ELF-1 (cell line): ENCODE results near the gene ARHGAP19.

Experiments
- DNase-seq: peaks from one replicate; pipeline ENCODE4 v3.0.0-alpha.2; 2016; ENCODE audit warnings: low read depth, low spot score

ARHGAP19 gene

DNA sequence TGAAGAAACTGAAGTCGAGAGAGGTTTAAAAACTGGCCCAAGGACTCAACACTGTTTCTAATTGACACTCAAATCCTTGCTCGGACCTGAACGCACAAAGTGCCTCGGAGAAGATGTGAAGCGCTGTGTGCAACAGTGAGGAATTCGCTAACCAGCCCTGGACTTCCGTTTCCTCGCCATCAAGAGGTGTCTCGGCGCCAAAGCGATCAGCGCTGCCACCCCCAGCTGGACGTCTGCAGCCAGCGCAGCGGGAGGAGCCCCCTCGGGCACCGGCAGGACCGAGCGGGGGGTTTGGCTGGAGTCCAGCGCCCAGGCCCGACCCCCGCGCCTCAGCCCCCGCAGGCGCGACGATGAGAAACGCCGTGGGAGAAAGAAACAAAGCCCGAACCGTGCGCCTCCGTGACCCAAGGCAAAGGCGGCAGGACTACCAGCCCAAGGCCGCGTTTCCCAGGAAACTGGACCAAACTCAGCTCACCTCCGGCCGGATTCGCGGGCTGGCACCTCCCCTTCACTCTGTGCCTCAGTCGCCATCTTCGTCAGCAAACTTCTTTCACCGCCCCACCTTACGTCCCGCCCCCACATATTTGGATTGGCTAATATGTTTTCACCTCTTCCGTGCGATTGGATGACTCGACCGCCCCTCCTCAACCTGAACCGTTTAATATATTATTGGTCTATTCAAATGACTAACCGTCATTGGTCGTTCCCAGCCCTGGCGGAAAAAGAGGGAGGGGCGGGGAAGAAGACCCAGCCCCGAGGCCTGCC is at the start of gene ARHGAP19:
ARHGAP19 (minus strand) TSS at position 541 of the 765 bp plus-strand sequence; CDS start at position 531, 10 bp downstream.
- peak; percentile 99 for DNase-seq

GRCh38 chr10:97341416-97341815 is 49.0 kb upstream of the ARHGAP19 start:
- DNase-seq, result no peak

DNA sequence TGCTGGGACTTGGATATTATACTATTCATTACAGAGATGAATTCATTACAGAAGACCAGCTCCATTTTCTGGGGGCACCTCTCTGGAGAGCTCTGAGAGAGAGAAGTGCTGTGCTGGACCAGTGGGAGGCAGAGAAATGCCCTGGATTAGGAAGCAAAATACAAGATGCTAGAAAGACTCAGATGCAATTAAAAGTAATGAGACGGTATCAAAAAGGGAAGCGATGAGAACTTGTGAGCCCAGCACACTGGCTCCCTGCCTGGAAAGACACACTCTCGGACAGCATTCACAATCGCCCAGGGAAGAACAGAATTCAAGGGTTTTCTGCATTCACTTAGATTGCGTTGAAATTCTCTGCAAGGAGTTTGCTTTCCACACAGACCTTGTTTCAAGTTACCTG is 45.6 kb upstream of the ARHGAP19 start:
- peak; percentile 7 for DNase-seq

GRCh38 chr10:97336942-97337831 is 44.8 kb upstream of the ARHGAP19 start:
- DNase-seq, result peak; percentile 98

DNA sequence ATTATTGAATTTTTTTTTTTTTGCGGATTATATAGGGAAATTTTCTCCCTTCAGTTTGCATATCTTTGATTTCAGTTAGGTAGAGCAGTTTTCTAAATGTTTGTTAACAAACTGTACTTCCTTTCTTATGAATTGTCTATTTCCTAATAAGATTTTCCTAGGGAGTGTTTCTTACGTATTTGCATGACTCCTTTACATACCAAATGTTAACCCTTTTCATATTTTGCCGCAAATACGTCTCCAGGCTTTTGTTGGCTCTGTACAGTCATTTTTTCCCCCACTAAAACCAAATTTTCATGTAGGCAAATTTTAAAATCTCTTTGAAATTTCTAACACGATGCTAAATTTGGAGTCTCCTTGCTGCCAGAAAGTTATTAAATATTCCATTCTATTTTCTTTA is 44.0 kb upstream of the ARHGAP19 start:
- DNase-seq, result no peak

DNA sequence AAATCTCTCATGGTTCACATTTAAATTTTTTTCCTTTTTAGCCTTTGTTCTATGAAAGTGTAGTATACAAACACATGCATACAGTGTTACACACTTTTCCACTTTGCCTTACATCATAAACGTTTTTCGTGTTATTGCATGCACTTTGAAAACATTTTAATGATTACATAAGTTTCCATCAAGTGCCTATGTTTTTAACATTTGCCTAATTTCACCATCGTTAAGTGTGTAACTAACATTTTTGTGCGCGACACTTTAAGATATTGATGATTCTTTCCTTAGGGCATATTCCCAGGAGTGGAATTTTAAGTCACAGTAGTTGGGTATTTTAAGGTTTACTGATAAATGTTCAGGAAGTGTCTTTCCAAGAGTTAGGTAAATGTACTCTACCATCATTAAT is 43.6 kb upstream of the ARHGAP19 start:
- DNase-seq, result no peak

- peak; percentile 72 for DNase-seq
Measured at GRCh38 chr10:97335188-97335619, 42.8 kb upstream of the ARHGAP19 start.

DNA sequence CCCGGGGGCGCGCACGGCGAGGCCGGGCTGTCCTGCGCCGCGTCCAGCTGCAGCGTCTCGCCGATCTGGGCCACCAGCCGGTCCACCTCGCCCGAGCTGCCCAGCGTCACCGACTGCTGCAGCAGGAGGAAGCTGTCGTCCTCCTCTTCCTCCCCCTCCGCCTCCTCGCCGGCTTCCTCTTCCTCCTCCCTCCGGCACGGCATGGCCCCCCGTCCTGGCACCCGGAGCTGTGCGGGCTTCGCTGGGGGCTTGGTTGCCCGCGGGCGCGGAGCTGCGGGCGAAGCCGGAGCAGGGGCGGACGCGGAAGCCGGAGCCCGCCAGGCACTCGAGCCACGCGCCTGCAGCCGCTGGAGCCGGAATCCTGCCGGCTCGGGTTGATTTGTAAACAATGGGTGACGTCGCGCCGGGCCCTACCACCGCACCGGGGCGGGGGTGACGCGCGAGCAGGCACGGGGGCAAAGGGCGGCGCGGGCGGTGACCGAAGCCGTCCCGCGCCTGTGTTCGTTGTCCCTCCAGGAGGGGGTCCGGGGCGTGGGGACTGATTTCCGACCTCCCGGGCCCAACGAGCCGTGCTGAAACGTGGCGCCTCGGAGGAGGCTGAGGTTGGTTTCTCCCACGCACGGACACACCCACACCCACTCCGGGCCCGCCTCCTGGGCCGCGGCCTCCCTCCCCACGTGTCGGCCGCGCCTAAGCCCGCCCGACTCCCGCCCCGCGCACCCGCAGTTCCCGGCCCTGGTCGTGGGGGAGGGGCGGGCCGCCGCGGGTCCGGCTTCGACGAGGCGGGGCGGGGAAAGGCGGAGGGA is 42.1 kb upstream of the ARHGAP19 start, which contains the start of gene FRAT2:
FRAT2 (minus strand) TSS at position 360 of the 806 bp plus-strand sequence; CDS start at position 203, 157 bp downstream.
- DNase-seq, result peak; percentile 96

DNA sequence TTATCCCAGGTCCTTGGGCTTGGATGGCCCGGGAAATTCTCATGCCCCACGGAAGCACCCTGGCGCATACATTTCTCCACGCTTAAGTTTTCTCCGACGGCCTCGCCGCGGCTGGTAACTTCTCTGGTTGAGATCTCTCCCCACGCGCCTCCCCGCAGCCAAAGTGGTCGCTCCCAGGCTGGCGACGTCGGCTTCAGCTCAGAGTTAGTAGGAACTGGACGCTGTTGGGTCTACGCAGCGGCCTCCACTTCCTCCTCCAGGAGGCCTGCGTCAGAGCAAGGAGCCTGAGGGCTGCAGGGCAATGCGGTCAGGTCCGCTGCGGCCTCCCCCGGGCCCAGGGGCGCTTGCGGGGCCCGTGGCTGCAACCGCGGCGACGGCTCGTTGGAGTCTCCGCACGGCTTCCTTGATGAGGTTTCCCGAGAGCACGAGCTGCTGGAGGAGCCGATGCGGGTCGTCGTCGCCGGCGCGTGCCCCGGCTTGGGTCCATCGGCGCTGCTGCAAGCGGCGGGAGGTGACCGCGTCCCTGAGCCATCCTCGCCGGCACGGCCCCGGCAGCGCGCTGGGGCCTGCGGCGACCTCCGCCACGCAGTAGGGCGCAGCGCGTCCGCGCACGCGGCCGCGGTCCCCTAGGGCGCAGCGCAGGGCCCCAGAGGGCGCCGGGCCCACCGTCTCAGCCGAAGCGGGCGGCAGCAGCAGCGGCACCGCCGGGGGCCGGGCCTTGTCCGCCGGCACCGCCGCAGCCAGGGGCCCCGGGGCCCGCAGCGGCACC is 41.3 kb upstream of the ARHGAP19 start:
- peak; percentile 76 for DNase-seq

GRCh38 chr10:97333351-97333600 is 40.8 kb upstream of the ARHGAP19 start:
- DNase-seq, result no peak

DNA sequence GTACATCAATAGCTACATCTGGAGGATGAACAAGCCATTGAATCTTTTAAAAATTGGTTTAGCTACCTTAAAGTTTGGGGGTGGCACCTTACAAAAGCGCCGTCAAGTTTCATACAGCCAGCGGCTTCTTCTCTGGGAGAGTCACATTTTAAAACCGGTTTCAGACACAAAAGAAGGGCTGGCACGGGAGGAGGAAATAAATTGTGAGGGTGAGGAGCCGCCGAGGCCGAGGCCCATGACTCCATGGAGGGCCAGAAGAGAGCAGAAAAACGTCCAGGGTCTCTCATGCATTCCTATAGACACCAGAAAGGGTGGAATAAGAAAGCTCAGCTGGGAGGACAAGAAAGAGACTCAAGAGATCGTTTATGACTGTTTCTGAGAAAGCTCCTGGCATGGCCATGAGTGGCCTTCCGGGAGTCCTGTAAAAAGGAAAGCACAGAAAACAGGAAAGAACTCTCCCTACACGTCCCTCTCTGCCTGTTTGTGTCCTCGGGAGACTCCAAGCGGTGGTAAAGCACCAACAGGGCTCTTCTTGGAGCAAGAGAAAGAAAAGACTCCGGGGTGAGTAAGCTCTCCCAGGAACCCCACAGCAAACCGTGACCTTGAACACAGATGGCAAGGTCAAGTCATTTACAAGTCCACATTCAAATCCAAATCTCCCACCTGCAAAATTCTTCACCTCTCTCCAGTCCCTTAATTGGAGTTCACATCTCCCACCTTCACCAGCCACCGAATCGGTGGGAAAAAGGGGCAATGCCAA is 40.3 kb upstream of the ARHGAP19 start:
- DNase-seq, result peak; percentile 68

GRCh38 chr10:97331153-97331703 is 38.8 kb upstream of the ARHGAP19 start:
- DNase-seq, result peak; percentile 25

GRCh38 chr10:97329766-97330165 is 37.3 kb upstream of the ARHGAP19 start:
- DNase-seq, result no peak

DNA sequence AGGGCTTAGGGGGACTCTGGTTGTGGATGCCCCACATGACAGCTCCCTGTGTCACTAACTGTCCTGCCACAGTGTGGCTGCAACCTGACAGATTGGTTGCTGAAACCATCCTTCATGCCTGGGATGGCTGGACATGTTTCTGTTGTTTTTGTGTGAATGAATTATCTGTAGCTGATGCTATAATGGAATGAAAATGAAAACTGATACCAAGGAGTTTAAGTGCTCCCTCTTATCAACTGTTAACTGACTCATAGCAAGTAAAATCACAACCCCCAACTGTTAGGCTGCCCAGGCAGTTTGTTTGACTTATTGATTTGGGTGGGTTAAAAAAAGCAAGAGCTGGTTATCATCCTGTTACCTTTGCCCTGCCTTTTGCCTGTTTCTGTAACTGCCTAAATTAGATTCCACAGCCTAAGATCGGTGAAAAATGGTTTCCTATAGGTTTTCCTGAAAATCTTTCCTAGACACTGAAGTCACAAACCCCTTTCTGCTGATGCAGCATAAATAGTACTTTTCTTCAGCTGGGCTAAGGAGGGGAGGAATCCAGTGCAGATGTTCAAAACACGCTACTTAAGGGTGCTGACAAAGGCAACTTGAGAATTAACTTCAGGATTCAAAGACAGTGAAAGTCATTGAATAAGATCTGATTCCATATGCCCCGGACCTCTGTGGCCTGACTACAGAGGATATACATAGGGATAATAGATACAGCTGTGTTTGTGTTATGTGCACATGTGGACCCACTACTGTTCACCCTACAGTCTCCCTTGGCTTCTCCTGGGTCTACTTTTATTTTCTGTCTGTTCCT is 36.4 kb upstream of the ARHGAP19 start:
- no peak for DNase-seq

- DNase-seq, result no peak
Measured at GRCh38 chr10:97327348-97328294, 35.2 kb upstream of the ARHGAP19 start.

DNA sequence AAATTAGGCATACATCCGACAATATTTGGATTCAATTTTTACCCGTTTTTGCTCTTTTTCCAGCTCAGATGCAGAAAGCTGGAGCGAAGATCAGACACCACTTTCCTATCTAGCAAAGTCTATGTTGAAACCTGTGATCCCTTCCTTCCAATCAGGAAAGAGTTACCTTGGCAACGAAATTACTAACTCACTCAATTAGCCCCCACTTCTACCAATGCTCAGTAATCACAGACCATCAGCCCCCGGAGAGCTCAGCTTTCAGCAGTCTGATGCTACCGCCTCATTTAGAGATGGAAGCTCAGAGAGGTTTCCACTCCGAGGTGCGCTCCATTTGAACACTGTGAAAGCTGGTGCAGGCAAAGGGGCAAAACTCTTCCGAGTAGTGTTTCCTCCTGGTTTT is 33.3 kb upstream of the ARHGAP19 start:
- DNase-seq, result no peak

DNA sequence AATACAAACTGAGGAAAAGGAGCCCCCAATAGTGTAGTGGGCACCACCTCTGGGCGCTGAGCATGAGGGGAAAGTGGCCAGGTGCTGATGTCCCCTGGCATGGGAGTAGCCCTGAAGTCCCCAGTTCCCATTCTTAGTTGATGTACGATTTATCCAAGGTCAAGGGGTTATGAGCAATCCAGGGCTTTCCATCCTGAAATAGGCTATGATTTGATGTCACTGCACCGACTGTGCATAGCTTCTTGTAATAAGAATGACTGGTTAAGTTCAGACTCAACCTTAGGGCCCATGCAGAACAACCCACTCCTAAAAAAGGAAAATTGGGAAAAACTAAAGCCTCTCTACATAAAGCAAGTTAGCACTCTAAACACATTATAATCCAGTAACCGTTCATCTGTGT is 31.1 kb upstream of the ARHGAP19 start:
- DNase-seq, result no peak

DNA sequence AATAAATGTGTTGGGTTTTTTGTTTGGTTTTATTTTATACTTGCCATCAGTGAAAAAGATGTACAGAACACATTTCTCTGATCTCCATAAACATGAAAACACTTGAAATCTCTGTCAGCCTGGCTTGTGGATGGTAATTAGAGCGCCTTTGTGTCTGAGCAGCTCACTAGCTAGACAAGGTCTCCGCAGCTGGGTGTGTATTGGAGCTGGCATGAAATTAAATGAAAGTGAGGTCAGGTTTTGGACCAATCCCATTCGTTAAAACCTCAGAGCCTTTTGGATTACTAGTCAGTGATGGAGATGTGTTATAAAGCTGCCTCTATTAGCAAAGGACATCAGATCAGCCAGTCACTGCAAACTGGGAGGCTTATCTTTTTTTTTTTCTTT is 29.4 kb upstream of the ARHGAP19 start:
- DNase-seq, result peak; percentile 63
